GM18868 (cell line): ENCODE measurements around the gene NAT14.
"Not testable (repeated sequence)": the region's sequence is repeated elsewhere in the genome, so short reads cannot be mapped to it uniquely, and the experiment has no call there.

ENCODE experiments used
- ATAC-seq: cut with Tn5 transposase; IDR thresholded peaks from one replicate; pipeline ENCODE4 v1.9.1; 2021; ENCODE audit warnings: mild to moderate bottlenecking, moderate library complexity; ENCODE audit not compliant: unreplicated experiment

The NAT14 gene

GRCh38 chr19:55530996-55531395, 46.0 kb downstream of the NAT14 start:
- ATAC-seq, result no peak

GRCh38 chr19:55534280-55534679, 49.3 kb downstream of the NAT14 start:
- ATAC-seq, result not testable (repeated sequence)

GRCh38 chr19:55535173-55535964, 50.4 kb downstream of the NAT14 start:
- ATAC-seq, result no peak

GRCh38 chr19:55535965-55536350, 51.0 kb downstream of the NAT14 start:
- ATAC-seq, result no peak

- no peak for ATAC-seq
Observed at GRCh38 chr19:55536366-55536765, 51.4 kb downstream of the NAT14 start.
